Stimulated activated CD4-positive, alpha-beta T cell treated with anti-CD3 and anti-CD28 coated beads, TNF-alpha, amount 100 ng/mL, for 1 hour (primary cell): ENCODE data around the gene C7orf57.

ENCODE experiments used
- DNase-seq, 3 donors: peaks; one replicate each; pipeline ENCODE4 v3.0.0-alpha.2; 2020; ENCODE audit warnings: low read depth in 3 of 3, low spot score in 1 of 3

C7orf57 gene

GRCh38 chr7:48107926-48108472 is 72.7 kb downstream of the C7orf57 start:
- no peak for DNase-seq

DNA sequence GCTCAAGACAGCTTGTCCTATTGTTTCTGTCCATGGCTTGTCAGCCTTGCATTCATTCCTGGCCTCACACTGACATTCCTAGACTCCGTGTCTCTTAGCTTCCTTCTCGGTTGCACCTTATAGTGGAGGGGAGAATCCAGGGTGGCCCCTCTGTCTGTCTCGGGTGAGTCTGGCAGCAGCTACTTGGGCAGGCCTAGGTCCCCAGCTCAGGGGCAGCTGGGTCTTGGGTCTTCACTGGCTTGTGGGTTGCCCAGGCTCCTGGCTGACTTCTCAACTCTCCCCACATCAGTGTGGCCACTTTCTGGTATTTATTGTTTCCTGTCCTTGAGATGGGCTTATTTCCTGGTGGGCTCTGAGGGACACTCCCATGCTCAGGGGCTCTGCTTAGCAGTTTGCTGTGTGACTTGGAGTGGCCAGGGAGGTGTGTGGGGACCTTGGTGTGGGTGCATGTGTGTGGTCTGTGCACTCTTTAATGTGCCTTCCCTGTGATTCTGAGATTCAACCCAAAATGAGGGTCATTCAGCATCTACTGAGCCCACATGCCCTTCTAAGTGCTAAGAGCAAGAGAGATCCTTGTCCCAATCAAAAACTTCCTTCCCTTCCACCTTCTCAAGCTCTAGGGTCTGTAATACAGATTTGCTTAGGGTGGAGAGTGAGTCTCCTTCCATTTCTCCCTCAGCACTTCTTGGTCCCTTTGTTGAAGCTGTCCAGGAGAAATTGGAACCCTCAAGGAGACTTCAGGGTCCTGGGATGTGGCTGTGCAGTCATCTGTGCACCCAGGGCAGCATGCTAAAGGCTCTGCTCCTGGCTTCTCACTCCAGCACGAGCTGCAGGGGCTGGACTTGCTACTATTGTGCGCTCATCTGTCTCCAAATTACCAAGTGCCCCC is 73.9 kb downstream of the C7orf57 start:
- no peak for DNase-seq

DNA sequence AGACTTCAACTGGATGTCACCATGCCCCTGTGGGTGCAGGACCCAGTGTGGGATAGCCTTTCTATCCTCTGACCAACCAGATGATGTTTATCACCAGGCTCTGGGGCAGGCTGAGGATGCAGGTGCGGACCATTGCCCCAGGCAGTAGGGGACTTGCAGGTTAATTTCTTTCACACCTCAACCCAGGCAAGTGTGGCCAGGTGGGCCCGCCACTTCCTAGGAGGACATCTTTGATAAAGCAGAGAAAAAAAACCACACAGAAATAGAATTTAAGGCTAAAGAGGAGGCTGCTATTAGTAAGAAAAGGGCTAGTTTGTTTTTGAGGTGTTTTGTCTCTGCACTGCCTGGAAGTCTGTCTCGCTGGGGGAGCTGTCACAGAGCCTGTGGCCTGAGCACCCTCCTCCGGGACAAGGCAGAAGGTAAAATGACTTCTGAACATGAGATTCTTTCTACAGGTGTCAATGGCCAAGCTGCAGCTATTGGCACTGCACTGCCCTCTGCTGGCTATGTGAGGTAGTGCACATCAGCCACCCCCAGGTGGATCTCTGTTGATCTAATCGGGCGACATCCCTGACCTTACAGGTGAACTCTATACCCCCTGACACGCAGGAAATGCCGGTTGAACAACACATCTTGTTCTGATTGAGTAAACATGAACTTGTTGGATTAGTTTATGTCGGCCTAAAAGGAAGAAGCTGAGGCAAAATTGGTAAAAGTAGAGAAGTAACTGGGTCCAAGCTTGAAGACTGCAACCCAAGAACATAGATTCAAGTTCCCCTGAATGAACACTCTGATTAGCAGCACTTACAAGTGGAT is 74.7 kb downstream of the C7orf57 start:
- peak; percentile 70 to 91 (median 84) for DNase-seq

- no peak for DNase-seq
These were observed 75.5 kb downstream of the C7orf57 start for GRCh38 chr7:48110868-48111267.
